GM12878 (cell line): Measurements from ENCODE around the gene TMCC2. TPM values are rescaled to one million over a fixed set of nuclear protein-coding genes. Genes with fewer than 3 reads are reported as not detected.

Experiments used
- ATAC-seq: fragments of 200-7000 bp; cut with Tn5 transposase; 3 replicates; pipeline ENCODE4 v1.9.1; 2020; ENCODE audit warnings: mild to moderate bottlenecking, moderate library complexity
- BruUV-seq: library from RNA; stranded (reverse); fragments of 400-500 nt; replicated peaks from 2 replicates; lab custom pipeline; 2021; lab: Mats Ljungman, UMichigan
- CTCF ChIA-PET: fragments of 300-600 bp; sonication (Branson Sonifier 250); formaldehyde crosslinking; extraction: SDS; loops from one replicate; lab custom pipeline; 2021; ENCODE audit warnings: inconsistent platforms; lab: Yijun Ruan, JAX
- POLR2A ChIA-PET: fragments of 350-600 bp; formaldehyde crosslinking; extraction: SDS; loops from one replicate; lab custom pipeline; 2021; ENCODE audit warnings: inconsistent platforms; lab: Charles Lee
- RAD21 ChIA-PET: fragments of 300-600 bp; sonication (Branson Sonifier 250); formaldehyde crosslinking; loops from one replicate; lab custom pipeline; 2023; ENCODE audit warnings: antibody characterized with exemption; ENCODE audit not compliant: unreplicated experiment; lab: Charles Lee
- SMC1A ChIA-PET: fragments of 300-600 bp; sonication (Branson Sonifier 250); formaldehyde crosslinking; loops from one replicate; lab custom pipeline; 2023; ENCODE audit not compliant: unreplicated experiment, uncharacterized antibody; lab: Charles Lee
- DNase-seq: peaks from one replicate; pipeline ENCODE4 v3.0.0-alpha.2; 2011; ENCODE audit warnings: low read depth, low spot score
- FAIRE-seq: peaks from 3 replicates; lab custom pipeline; 2011; peaks lifted over from hg19 to GRCh38; lab: Jason Lieb, UNC
- H2AFZ ChIP-seq: 2 replicates; pipeline ENCODE4 v1.6.0; 2011; ENCODE audit warnings: low read depth, low read length, control low read depth; ENCODE audit not compliant: control insufficient read depth
- H3K27ac ChIP-seq: 2 replicates; pipeline ENCODE4 v1.5.1; 2011; ENCODE audit warnings: control low read depth; ENCODE audit not compliant: control insufficient read depth, insufficient read depth
- H3K27me3 ChIP-seq, 2 experiments: replicated peaks in 1 of 2; 2 replicates each; pipeline versions ENCODE4 v1.6.0 to v1.6.1; 2011; ENCODE audit warnings: low read length in 1 of 2; ENCODE audit not compliant: control insufficient read depth in 2 of 2, insufficient read depth in 2 of 2
- H3K36me3 ChIP-seq, 2 experiments: 2 replicates each; pipeline ENCODE4 v1.5.1; 2011; ENCODE audit warnings: low read length in 1 of 2; ENCODE audit not compliant: control insufficient read depth in 2 of 2, insufficient read depth in 2 of 2
- H3K4me1 ChIP-seq: 2 replicates; pipeline ENCODE4 v1.6.1; 2011; ENCODE audit warnings: mild to moderate bottlenecking, low read length, moderate library complexity, mixed read lengths; ENCODE audit not compliant: control insufficient read depth, insufficient read depth
- H3K4me2 ChIP-seq: 2 replicates; pipeline ENCODE4 v1.6.0; 2011; ENCODE audit warnings: control low read depth; ENCODE audit not compliant: control insufficient read depth, insufficient read depth
- H3K4me3 ChIP-seq: fragments of 200-600 bp; sonication (generic); 2 replicates; pipeline ENCODE4 v1.5.1; 2016
- H3K79me2 ChIP-seq: 2 replicates; pipeline ENCODE4 v1.6.0; 2011; ENCODE audit warnings: low read length; ENCODE audit not compliant: control insufficient read depth, insufficient read depth
- H3K9ac ChIP-seq: 2 replicates; pipeline ENCODE4 v1.8.0; 2011; ENCODE audit warnings: low read length, control low read depth, mixed read lengths; ENCODE audit not compliant: control insufficient read depth, insufficient read depth
- H3K9me3 ChIP-seq: replicated peaks from 3 replicates; pipeline ENCODE4 v1.5.1; 2011; ENCODE audit warnings: mild to moderate bottlenecking, low read length; ENCODE audit not compliant: control insufficient read depth, insufficient read depth
- H4K20me1 ChIP-seq: 2 replicates; pipeline ENCODE4 v1.6.0; 2011; ENCODE audit not compliant: control insufficient read depth, insufficient read depth
- ATF7 ChIP-seq: fragments of 450-650 bp; IDR thresholded peaks from 2 replicates; pipeline ENCODE4 v1.6.1; 2016; ENCODE audit warnings: low read depth, mild to moderate bottlenecking
- CBFB ChIP-seq: IDR thresholded peaks from 2 replicates; pipeline ENCODE4 v1.6.1; 2016; ENCODE audit warnings: antibody characterized with exemption, low read depth
- MXI1 ChIP-seq: fragments of 150-350 bp; IDR thresholded peaks from 2 replicates; pipeline ENCODE4 v1.6.1; 2011; ENCODE audit warnings: low read depth, mild to moderate bottlenecking, inconsistent platforms, low read length, improper control_type of control experiment
- POLR2AphosphoS2 ChIP-seq: IDR thresholded peaks from 2 replicates; pipeline ENCODE4 v1.6.1; 2011; ENCODE audit warnings: low read depth, mild to moderate bottlenecking, low read length, improper control_type of control experiment, moderate library complexity
- POLR2AphosphoS5 ChIP-seq: IDR thresholded peaks from 2 replicates; pipeline ENCODE4 v1.6.1; 2011; ENCODE audit warnings: mild to moderate bottlenecking, low read length, inconsistent platforms
- RFX5 ChIP-seq: IDR thresholded peaks from 2 replicates; pipeline ENCODE4 v1.6.1; 2011; ENCODE audit warnings: low read depth, low read length, improper control_type of control experiment
- STAT1 ChIP-seq: fragments of 450-650 bp; conservative IDR thresholded peaks from 2 replicates; pipeline ENCODE4 v1.6.1; 2014; ENCODE audit warnings: antibody characterized with exemption, mild to moderate bottlenecking
- ZNF24 ChIP-seq: fragments of 450-650 bp; IDR thresholded peaks from 2 replicates; pipeline ENCODE4 v1.6.1; 2017; ENCODE audit warnings: antibody characterized with exemption, mild to moderate bottlenecking
- WGBS: methylation state at CpG from one replicate; pipeline ENCODE4 v1.1.6; 2016; ENCODE audit warnings: low lambda C conversion rate; ENCODE audit not compliant: insufficient replicate concordance, insufficient coverage; ENCODE audit errors: missing lambda C conversion rate; 5-methylcytosine and 5-hydroxymethylcytosine counted together
- in situ Hi-C: fragments of 300-500 bp; cut with MboI; formaldehyde crosslinking; loops from 9 replicates; pipeline ENCODE4 v1.14.3; 2018; ENCODE audit warnings: mixed read lengths
- intact Hi-C: fragments of 100-400 bp; cut with micrococcal nuclease; formaldehyde crosslinking; loops from one replicate; pipeline ENCODE4 v1.14.2; 2022; ENCODE audit not compliant: unreplicated experiment
- polyA plus RNA-seq, 11 experiments: library from polyadenylated mRNA; depleted of rRNA in 4 of 11; unstranded in 6 of 11; stranded (reverse) in 5 of 11; fragments of >200 nt; fragmentation: Nextera tagmentation in 4 of 11; fragmentation: Illumina TruSeq in 1 of 11; extraction: Ambion mirVana in 4 of 11; extraction: Trizol in 1 of 11; gene quantifications; 1 replicate in 1 of 11; 2 replicates in 10 of 11; pipeline versions ENCODE4 v1.2.1 to v1.2.3, GENCODE V29; 2011 to 2016; ENCODE audit warnings: inconsistent platforms in 2 of 11, missing spikeins in 2 of 11, low read depth in 1 of 11
- total RNA-seq, 4 experiments: library from RNA; depleted of rRNA in 3 of 4; stranded (reverse); fragments of >200 nt in 3 of 4; fragmentation: Illumina TruSeq in 1 of 4; extraction: Trizol in 1 of 4; gene quantifications; 2 replicates each; pipeline versions ENCODE4 v1.2.1 to v1.2.3, GENCODE V29; 2013 to 2021
- TF ChIP-seq, protein P1 (sequence below): fragments of 450-650 bp; IDR thresholded peaks from 2 replicates; pipeline ENCODE4 v1.6.1; 2017; ENCODE audit warnings: borderline replicate concordance
- TF ChIP-seq, protein P2 (sequence below): fragments of 150-350 bp; IDR thresholded peaks from 2 replicates; pipeline ENCODE4 v1.6.1; 2016; ENCODE audit warnings: low read depth, low read length

TMCC2 gene
- total and polyA plus RNA-seq, 10 of the 15 experiments (the other 5 are each of a cell fraction or from before 2014, with no cell fraction given) = 0.06 to 2.3 (median 0.76) TPM

DNA sequence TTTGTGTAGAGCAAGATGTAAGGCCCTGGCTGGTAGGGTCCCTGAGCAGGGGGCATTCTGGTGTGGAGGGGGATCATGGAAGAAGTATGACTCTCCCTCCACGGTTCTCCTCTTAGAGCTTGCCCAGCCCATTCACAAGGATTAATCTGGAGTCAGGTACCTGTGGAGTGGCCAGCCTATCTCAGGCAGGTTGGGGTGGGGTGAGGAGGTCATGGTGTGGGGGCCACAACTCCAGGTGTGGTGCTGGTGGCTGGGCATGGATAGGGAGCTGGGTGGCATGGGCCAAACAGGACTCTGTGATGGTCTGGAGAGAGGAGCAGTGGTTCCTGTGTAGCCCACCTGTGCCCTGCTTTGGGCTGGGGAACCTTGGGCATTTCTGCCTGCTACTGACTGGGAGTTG lies 32.3 kb downstream of the TMCC2 start:
- Histone ChIP-seq H3K4me3 (no peak overlapping the region), H2AFZ (no peak overlapping the region), H3K36me3 (no peaks in the 10 kb centered on the region), H3K79me2 (no peaks in the 10 kb centered on the region), H3K9ac (no peak overlapping the region), H3K27me3 (no peaks in the 10 kb centered on the region; a peak in 1 of 4 replicates), H3K4me1 (no peaks in the 10 kb centered on the region), H3K4me2 (no peak overlapping the region), H3K9me3 (no peaks in the 10 kb centered on the region), H4K20me1 (peaks cover 4% of the 10 kb centered on the region), H3K27ac (no peak overlapping the region)
- no peak for ATAC-seq
- no peak for DNase-seq
- TF ChIP-seq POLR2AphosphoS2 (no peak), CBFB (no peak), ATF7 (no peak), POLR2AphosphoS5 (no peak), RFX5 (no peak), STAT1 (no peak), ZNF24 (no peak), MXI1 (no peak)
- TF ChIP-seq, protein P1, sequence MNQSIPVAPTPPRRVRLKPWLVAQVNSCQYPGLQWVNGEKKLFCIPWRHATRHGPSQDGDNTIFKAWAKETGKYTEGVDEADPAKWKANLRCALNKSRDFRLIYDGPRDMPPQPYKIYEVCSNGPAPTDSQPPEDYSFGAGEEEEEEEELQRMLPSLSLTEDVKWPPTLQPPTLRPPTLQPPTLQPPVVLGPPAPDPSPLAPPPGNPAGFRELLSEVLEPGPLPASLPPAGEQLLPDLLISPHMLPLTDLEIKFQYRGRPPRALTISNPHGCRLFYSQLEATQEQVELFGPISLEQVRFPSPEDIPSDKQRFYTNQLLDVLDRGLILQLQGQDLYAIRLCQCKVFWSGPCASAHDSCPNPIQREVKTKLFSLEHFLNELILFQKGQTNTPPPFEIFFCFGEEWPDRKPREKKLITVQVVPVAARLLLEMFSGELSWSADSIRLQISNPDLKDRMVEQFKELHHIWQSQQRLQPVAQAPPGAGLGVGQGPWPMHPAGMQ = no peak
- TF ChIP-seq, protein P2, sequence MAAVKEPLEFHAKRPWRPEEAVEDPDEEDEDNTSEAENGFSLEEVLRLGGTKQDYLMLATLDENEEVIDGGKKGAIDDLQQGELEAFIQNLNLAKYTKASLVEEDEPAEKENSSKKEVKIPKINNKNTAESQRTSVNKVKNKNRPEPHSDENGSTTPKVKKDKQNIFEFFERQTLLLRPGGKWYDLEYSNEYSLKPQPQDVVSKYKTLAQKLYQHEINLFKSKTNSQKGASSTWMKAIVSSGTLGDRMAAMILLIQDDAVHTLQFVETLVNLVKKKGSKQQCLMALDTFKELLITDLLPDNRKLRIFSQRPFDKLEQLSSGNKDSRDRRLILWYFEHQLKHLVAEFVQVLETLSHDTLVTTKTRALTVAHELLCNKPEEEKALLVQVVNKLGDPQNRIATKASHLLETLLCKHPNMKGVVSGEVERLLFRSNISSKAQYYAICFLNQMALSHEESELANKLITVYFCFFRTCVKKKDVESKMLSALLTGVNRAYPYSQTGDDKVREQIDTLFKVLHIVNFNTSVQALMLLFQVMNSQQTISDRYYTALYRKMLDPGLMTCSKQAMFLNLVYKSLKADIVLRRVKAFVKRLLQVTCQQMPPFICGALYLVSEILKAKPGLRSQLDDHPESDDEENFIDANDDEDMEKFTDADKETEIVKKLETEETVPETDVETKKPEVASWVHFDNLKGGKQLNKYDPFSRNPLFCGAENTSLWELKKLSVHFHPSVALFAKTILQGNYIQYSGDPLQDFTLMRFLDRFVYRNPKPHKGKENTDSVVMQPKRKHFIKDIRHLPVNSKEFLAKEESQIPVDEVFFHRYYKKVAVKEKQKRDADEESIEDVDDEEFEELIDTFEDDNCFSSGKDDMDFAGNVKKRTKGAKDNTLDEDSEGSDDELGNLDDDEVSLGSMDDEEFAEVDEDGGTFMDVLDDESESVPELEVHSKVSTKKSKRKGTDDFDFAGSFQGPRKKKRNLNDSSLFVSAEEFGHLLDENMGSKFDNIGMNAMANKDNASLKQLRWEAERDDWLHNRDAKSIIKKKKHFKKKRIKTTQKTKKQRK = no peak
- in situ Hi-C loops (loop anchor here (5.0 kb wide), 1 partner anchor 283 kb away; no protein-coding TSS in a partner anchor), intact Hi-C loops (loop anchor here (5.0 kb wide), 1 partner anchor 118 kb away; no protein-coding TSS in a partner anchor)
- no peak for FAIRE-seq
- ChIA-PET CTCF (interaction anchor here (0.7 to 42.1 kb wide), 8 partner anchors 12 to 198 kb away, joined by 3 to 2333 read pairs (median 46); partner anchors contain the start of genes NUAK2 and TMCC2), RAD21 (interaction anchor here (0.6 to 21.3 kb wide), 6 partner anchors 11 to 271 kb away, joined by 3 to 728 read pairs (median 6); partner anchors contain the start of gene TMCC2), SMC1A (interaction anchor here (1.0 to 17.4 kb wide), 5 partner anchors 30 to 198 kb away, joined by 3 to 427 read pairs (median 10); partner anchors contain the start of gene TMCC2), POLR2A (interaction anchor here (1.6 kb wide), 1 partner anchor 20 kb away, joined by 9 read pairs; no protein-coding TSS in a partner anchor)
- WGBS = 0% methylated on average over 1 of the region's 1 CpG
- no TSS peak for BruUV-seq
